ENCODE measurements around the gene VPS54.
"Not testable (repeated sequence)": the region's sequence is repeated elsewhere in the genome, so short reads cannot be mapped to it uniquely, and the experiment has no call there.

Gene VPS54

GRCh38 chr2:64000630-64001381 lies 18.4 kb downstream of the VPS54 start:
- FAIRE-seq (no peak), DNase-seq (ENCODE audit: insufficient read length, low spot score) (no peak)
- TF ChIP-seq CTCF (IDR thresholded peaks at IDR 0.05; ENCODE audit: insufficient read depth, missing control alignments): no peak

DNA sequence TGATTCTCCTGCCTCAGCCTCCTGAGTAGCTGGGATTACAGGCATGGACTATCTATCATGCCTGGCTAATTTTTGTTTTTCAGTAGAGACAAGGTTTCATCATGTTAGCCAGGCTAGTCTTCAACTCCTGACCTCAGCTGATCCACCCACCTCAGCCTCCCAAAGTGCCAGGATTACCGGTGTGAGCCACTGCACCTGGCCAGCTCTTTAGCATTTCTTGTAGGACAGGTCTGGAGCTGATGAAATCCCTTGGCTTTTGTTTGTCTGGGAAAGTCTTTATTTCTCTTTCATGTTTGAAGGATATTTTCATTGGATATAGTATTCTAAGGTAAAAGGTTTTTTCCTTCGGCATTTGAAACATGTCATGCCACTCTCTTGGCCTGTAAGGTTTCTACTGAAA lies 20.2 kb downstream of the VPS54 start:
- TF ChIP-seq CTCF (IDR thresholded peaks at IDR 0.05; ENCODE audit: insufficient read depth, missing control alignments): no peak
- FAIRE-seq (no peak), DNase-seq (ENCODE audit: insufficient read length, low spot score) (no peak)

- DNase-seq (ENCODE audit: insufficient read length, low spot score); FAIRE-seq: not testable (repeated sequence)
These were observed 22.5 kb downstream of the VPS54 start for GRCh38 chr2:63996582-63997198.

DNA sequence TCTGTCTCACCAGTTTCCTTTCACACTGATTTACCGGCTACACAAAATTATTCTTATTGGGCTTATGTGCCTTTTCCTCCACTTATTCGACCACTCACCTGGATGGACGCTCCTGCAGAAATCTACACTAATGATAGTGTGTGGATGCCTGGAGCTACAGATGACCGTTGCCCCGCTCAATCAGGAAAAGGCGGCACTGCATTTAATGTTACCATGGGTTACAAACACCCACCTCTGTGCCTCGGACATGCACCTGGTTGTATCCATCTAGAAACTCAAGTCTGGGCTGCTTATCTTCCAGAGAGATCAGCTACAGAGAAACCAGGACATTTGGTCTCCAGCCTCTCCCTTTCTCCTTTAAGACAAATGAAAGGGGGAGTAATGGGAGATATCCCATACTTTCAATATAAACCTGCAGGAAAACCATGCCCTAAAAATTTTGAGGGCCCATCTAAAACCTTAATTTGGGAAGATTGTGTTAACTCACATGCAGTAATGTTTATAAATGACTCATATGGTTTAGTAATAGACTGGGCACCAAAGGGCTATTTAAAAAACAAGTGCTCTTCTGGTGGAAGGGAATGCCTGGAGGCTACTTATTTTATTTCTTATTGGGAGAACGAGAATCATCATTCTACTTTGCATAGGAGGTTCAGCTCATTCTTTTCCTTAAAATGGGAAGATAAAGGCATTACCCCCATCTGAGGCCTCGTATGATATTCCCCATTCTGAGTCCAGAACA lies 24.7 kb downstream of the VPS54 start:
- FAIRE-seq; DNase-seq (ENCODE audit: insufficient read length, low spot score): not testable (repeated sequence)

GRCh38 chr2:63993871-63994270 lies 25.4 kb downstream of the VPS54 start:
- DNase-seq (ENCODE audit: insufficient read length, low spot score) (no peak), FAIRE-seq (no peak)
- TF ChIP-seq CTCF (IDR thresholded peaks at IDR 0.05; ENCODE audit: insufficient read depth, missing control alignments): no peak

GRCh38 chr2:63993130-63993584 lies 26.1 kb downstream of the VPS54 start:
- not testable (repeated sequence) for DNase-seq (ENCODE audit: insufficient read length, low spot score); FAIRE-seq

DNA sequence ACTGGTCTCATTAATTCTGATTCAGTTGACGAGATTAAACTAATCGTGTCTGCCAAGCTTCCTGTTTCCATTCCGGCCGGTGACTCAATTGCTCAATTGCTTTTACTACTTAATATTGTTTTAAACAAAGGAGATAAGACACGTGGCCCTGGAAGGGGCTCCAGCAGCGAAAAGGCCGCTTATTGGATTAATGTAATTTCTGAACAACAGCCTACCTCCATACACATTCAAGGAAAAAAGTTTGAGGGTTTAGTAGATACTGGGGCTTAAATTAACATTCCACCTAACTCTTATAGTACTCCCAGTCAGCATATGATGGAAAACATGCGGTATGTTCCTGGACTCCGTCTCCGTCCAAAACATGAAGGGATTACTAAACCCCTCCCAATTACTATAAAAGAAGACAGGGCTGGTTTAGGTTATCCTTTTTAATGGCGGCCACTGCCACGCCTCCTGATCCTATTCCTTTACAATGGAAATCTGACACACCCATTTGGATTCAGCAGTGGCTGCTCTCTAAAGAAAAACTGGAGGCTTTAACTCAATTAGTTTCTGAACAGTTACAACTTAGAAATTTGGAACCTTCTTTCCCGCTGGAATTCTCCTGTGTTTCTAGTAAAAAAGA lies 27.1 kb downstream of the VPS54 start:
- FAIRE-seq (no peak), DNase-seq (ENCODE audit: insufficient read length, low spot score) (no peak)
- no peak for TF ChIP-seq CTCF (IDR thresholded peaks at IDR 0.05; ENCODE audit: insufficient read depth, missing control alignments)

DNA sequence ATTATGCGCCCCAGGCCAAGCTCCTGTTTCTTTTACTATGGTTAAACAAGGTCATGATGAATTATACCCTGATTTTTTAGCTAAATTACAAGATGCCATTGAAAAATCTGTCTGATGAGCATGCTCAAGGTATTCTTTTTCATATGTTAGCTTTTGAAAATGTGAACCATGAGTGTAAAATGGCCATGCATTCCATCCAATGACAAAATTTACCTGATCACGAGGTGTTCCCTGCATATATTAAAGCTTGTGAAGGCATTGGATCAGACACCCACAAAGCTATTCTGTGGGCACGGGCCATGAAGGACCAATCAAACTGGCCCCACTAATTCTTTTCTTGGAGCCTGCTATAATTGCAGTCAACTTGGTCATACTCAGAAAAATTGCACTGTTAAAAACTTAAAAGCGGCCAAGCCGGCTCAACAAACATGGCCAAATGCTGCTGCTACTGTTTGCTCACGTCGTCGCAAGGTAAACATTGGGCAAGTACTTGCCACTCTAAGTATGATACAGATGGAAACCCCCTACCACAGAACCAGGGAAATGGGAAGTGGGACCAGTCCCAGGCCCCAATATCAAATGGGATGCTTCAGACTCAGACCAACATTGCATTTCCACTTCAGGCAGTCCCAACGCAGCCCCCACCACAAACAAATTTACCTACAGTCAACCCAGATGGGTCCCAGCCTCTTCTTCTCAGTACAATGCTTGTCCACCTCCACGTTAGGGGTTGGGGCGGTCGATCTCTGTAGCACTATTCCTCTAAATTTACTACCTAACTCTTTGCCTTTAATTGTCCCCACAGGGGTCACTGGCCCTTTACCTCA lies 27.8 kb downstream of the VPS54 start:
- FAIRE-seq; DNase-seq (ENCODE audit: insufficient read length, low spot score): not testable (repeated sequence)

Measured in D721Med (cell line).